Nephron progenitor cell (in vitro differentiated cells): ENCODE data around the gene HNRNPL.
"Not testable (repeated sequence)": the region's sequence is repeated elsewhere in the genome, so short reads cannot be mapped to it uniquely, and the experiment has no call there.

Source experiments
- DNase-seq: peaks from one replicate; pipeline ENCODE4 v3.0.0; 2021
- H3K27ac Mint-ChIP-seq: 2 replicates; pipeline ENCODE4 v1.8.0; 2021; ENCODE audit warnings: mild to moderate bottlenecking, moderate library complexity, mixed read lengths
- H3K27me3 Mint-ChIP-seq: 2 replicates; pipeline ENCODE4 v1.8.0; 2021; ENCODE audit warnings: mild to moderate bottlenecking, low read depth, mixed read lengths; ENCODE audit not compliant: poor library complexity
- H3K36me3 Mint-ChIP-seq: 2 replicates; pipeline ENCODE4 v1.8.0; 2021; ENCODE audit warnings: low read depth, mixed read lengths
- H3K4me1 Mint-ChIP-seq: 2 replicates; pipeline ENCODE4 v1.8.0; 2021; ENCODE audit warnings: mixed read lengths
- H3K4me3 Mint-ChIP-seq: 2 replicates; pipeline ENCODE4 v1.8.0; 2021; ENCODE audit warnings: mild to moderate bottlenecking, moderate library complexity, mixed read lengths
- H3K9me3 Mint-ChIP-seq: 2 replicates; pipeline ENCODE4 v1.8.0; 2021; ENCODE audit warnings: mild to moderate bottlenecking, moderate library complexity, mixed read lengths
- CTCF ChIP-seq: fragments of 200-600 bp; sonication (generic); IDR thresholded peaks from 2 replicates; pipeline ENCODE4 v1.5.0; 2021; ENCODE audit warnings: antibody characterized with exemption

The HNRNPL gene

GRCh38 chr19:38808741-38809140, 41.0 kb downstream of the HNRNPL start:
- H3K36me3 Mint-ChIP-seq: peaks cover 5% of the 10 kb centered on the region
- no peak for TF ChIP-seq CTCF
- DNase-seq: no peak
- no peak overlapping the region for H3K4me3 Mint-ChIP-seq
- peaks cover 18% of the 10 kb centered on the region for H3K4me1 Mint-ChIP-seq
- H3K27me3 Mint-ChIP-seq: peaks cover 3% of the 10 kb centered on the region
- peaks cover 4% of the 10 kb centered on the region for H3K9me3 Mint-ChIP-seq
- H3K27ac Mint-ChIP-seq: no peak overlapping the region

GRCh38 chr19:38807374-38808098, 42.2 kb downstream of the HNRNPL start:
- DNase-seq, H3K36me3 Mint-ChIP-seq, H3K27me3 Mint-ChIP-seq, H3K4me3 Mint-ChIP-seq, H3K9me3 Mint-ChIP-seq: not testable (repeated sequence)
- peaks cover 16% of the 10 kb centered on the region for H3K4me1 Mint-ChIP-seq
- H3K27ac Mint-ChIP-seq: peak overlapping the region; percentile 52

DNA sequence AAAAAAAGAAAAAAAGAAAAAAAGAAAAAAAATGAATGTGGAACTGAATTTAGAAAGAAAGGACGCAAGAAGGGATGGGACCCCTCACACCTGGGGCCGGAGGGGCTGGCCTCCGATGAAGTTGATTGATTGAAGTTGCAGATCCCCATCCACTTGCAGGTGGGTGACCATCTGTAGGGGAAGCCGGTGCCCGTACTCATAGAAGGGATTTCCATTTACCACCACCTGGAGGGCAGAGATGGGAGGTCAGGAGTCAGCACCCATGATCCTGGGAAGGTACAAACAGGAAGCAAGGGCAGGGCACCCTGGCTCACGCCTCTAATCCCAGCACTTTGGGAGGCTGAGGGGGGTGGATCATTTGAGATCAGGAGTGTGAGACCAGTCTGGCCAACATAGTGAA, 43.4 kb downstream of the HNRNPL start:
- Mint-ChIP-seq H3K27me3 (peaks cover 3% of the 10 kb centered on the region), H3K4me3 (no peak overlapping the region), H3K36me3 (peaks cover 5% of the 10 kb centered on the region), H3K27ac (no peak overlapping the region), H3K9me3 (peaks cover 4% of the 10 kb centered on the region), H3K4me1 (peaks cover 10% of the 10 kb centered on the region)
- DNase-seq: no peak
- no peak for TF ChIP-seq CTCF

GRCh38 chr19:38805180-38805579, 44.6 kb downstream of the HNRNPL start:
- DNase-seq: no peak
- Mint-ChIP-seq H3K4me1 (peaks cover 10% of the 10 kb centered on the region), H3K4me3 (no peak overlapping the region), H3K27me3 (peaks cover 3% of the 10 kb centered on the region), H3K36me3 (peaks cover 5% of the 10 kb centered on the region), H3K27ac (no peak overlapping the region), H3K9me3 (peaks cover 4% of the 10 kb centered on the region)
- TF ChIP-seq CTCF: no peak

DNA sequence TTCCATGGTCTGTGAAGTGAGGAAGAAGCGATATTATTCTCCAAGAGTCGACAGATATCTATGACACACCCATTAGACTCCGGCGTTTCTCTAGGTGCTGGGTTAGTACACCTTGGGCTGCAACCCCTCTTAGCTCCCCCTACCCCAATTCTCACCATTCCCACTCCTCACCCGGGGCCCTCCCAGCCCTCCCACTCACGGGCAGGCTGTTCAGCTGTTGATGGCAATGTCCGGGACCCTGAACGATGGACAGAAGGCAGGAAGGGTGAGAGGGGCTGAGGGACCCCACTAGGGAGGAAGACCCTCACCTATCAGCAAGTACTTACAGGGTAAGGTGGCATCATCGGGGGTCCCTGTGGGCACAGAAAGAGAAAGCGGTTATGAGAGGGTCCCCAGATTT, 46.2 kb downstream of the HNRNPL start:
- no peak for TF ChIP-seq CTCF
- H3K4me1 Mint-ChIP-seq: peaks cover 10% of the 10 kb centered on the region
- DNase-seq: no peak
- no peak overlapping the region for H3K4me3 Mint-ChIP-seq
- no peak overlapping the region for H3K27ac Mint-ChIP-seq
- peaks cover 5% of the 10 kb centered on the region for H3K36me3 Mint-ChIP-seq
- peaks cover 5% of the 10 kb centered on the region for H3K27me3 Mint-ChIP-seq
- H3K9me3 Mint-ChIP-seq: peaks cover 5% of the 10 kb centered on the region

- TF ChIP-seq CTCF: no peak
- Mint-ChIP-seq H3K4me3 (no peak overlapping the region), H3K27ac (no peak overlapping the region), H3K9me3 (peaks cover 11% of the 10 kb centered on the region), H3K36me3 (no peaks in the 10 kb centered on the region), H3K27me3 (peaks cover 5% of the 10 kb centered on the region), H3K4me1 (no peaks in the 10 kb centered on the region)
- DNase-seq: no peak
These were observed 48.3 kb downstream of the HNRNPL start for GRCh38 chr19:38801359-38802095.
